Measurements from ENCODE around the gene WIPI1. TPM values are rescaled to one million over a fixed set of nuclear protein-coding genes. Genes with fewer than 3 reads are reported as not detected.

WIPI1 gene
- total RNA-seq, 2 donors from 2014 or later: 54.2 to 58.3 TPM

GRCh38 chr17:68468334-68468733 lies 11.0 kb upstream of the WIPI1 start:
- Histone ChIP-seq H3K9me3 (no peaks in the 10 kb centered on the region), H3K4me3 (no peak overlapping the region), H3K27me3 (replicated peaks; ENCODE audit: insufficient read depth) (no peaks in the 10 kb centered on the region), H3K4me1 (ENCODE audit: control insufficient read depth in 1 of 2, low read depth in 2 of 2) (peaks cover 0 to 10% of the 10 kb centered on the region in 2 donors), H3K27ac (peak overlapping the region; percentile 53 to 61), H3K36me3 (no peaks in the 10 kb centered on the region)
- TF ChIP-seq CTCF (IDR thresholded peaks at IDR 0.05): no peak
- ATAC-seq (ENCODE audit: insufficient number of reproducible peaks, low FRiP score, low read depth): peak; percentile 78
- no peak for DNase-seq (ENCODE audit: low spot score)

GRCh38 chr17:68463211-68464019 lies 6.1 kb upstream of the WIPI1 start:
- Histone ChIP-seq H3K9me3 (no peaks in the 10 kb centered on the region), H3K4me3 (no peak overlapping the region), H3K27ac (no peak overlapping the region), H3K36me3 (no peaks in the 10 kb centered on the region), H3K4me1 (ENCODE audit: control insufficient read depth in 1 of 2, low read depth in 2 of 2) (peaks cover 2 to 13% of the 10 kb centered on the region in 2 donors), H3K27me3 (replicated peaks; ENCODE audit: insufficient read depth) (no peaks in the 10 kb centered on the region)
- no peak for TF ChIP-seq CTCF (IDR thresholded peaks at IDR 0.05)
- no peak for ATAC-seq (ENCODE audit: insufficient number of reproducible peaks, low FRiP score, low read depth)
- no peak for DNase-seq (ENCODE audit: low spot score)

DNA sequence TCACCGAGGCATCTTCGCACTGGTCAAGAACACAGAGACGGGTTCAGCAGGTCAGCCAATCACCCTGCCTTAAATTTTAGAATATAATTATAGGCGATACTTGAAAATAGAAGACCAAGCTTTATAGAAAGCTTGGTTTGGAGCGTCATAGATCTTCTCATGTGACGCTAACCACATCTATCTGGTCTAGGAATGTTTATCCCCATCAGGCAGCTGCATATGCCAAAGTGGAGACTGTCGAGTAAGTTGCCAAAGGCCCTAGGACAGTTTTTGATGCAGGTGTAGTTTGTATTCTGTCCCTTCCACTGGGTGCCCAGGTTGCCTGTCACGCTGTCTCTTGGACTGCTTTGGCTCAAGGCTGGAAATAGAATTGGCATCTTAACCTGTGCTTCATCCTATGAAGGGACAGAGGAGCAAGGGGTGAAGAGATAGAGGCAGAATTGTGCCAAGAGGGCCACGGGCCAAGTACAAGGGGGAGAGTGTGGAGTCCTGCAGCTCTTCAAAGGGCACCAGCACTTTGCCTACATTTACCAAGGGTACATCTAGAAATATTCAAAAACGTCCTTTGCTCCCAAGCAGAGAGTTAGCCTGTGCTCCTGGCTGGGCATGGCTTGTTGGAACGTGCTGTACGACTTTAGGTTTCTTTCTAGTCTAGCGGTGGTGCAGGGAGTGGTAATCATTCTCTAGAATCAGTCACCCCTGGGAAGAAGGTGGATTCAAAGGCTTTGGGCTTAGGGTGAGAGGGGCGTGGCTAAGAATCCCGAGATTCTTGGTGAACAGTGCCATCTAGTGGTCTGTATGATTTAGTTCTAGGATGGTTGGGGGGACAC lies 5.3 kb upstream of the WIPI1 start:
- Histone ChIP-seq H3K27ac (no peak overlapping the region), H3K4me3 (no peak overlapping the region), H3K36me3 (no peaks in the 10 kb centered on the region), H3K27me3 (replicated peaks; ENCODE audit: insufficient read depth) (no peaks in the 10 kb centered on the region), H3K9me3 (no peaks in the 10 kb centered on the region), H3K4me1 (ENCODE audit: control insufficient read depth in 1 of 2, low read depth in 2 of 2) (peaks cover 5 to 11% of the 10 kb centered on the region in 2 donors)
- peak; percentile 77 for TF ChIP-seq CTCF (IDR thresholded peaks at IDR 0.05)
- peak; percentile 66 for ATAC-seq (ENCODE audit: insufficient number of reproducible peaks, low FRiP score, low read depth)
- no peak for DNase-seq (ENCODE audit: low spot score)

- H3K4me3 ChIP-seq: no peak overlapping the region
- ATAC-seq (ENCODE audit: insufficient number of reproducible peaks, low FRiP score, low read depth): no peak
- H3K27ac ChIP-seq: no peak overlapping the region
- no peaks in the 10 kb centered on the region for H3K36me3 ChIP-seq
- H3K9me3 ChIP-seq: no peaks in the 10 kb centered on the region
- DNase-seq (ENCODE audit: low spot score): no peak
- peaks cover 5 to 7% of the 10 kb centered on the region in 2 donors for H3K4me1 ChIP-seq (ENCODE audit: control insufficient read depth in 1 of 2, low read depth in 2 of 2)
- TF ChIP-seq CTCF (IDR thresholded peaks at IDR 0.05): no peak
- no peaks in the 10 kb centered on the region for H3K27me3 ChIP-seq (replicated peaks; ENCODE audit: insufficient read depth)
These were observed 4.3 kb upstream of the WIPI1 start for GRCh38 chr17:68461589-68461988.

- ATAC-seq (ENCODE audit: insufficient number of reproducible peaks, low FRiP score, low read depth) (no peak), DNase-seq (ENCODE audit: low spot score) (no peak)
- Histone ChIP-seq H3K27me3 (replicated peaks; ENCODE audit: insufficient read depth) (no peaks in the 10 kb centered on the region), H3K4me3 (no peak overlapping the region), H3K9me3 (no peaks in the 10 kb centered on the region), H3K27ac (no peak overlapping the region), H3K4me1 (ENCODE audit: control insufficient read depth in 1 of 2, low read depth in 2 of 2) (peaks cover 5 to 10% of the 10 kb centered on the region in 2 donors), H3K36me3 (no peaks in the 10 kb centered on the region)
- TF ChIP-seq CTCF (IDR thresholded peaks at IDR 0.05): no peak
These were observed 3.8 kb upstream of the WIPI1 start for GRCh38 chr17:68461122-68461539.
